ENCODE results near the gene SOX12.

Gene SOX12

DNA sequence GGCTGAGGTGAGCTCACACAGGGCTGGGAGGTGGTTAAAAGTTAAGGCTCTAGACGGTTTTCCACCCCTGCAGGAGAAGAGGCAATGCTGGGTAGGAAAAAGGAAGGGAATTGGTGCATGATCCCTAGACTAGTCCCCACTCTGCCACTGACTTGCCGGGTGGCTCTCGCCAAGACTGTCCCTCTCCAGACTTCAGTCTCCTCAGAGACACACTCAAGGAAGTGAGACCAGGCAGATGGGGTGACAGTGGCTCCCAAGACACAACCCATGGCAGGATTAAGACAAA, 47.9 kb upstream of the SOX12 start:
- Histone ChIP-seq H3K27me3 (ENCODE audit: insufficient read depth, poor library complexity, severe bottlenecking) (no peaks in the 10 kb centered on the region), H3K4me3 (replicated peaks; ENCODE audit: insufficient read depth, low read length) (no peak overlapping the region), H3K27ac (replicated peaks) (no peak overlapping the region)
- no peak for DNase-seq (ENCODE audit: low read depth in 1 of 2, low spot score in 1 of 2)
- no peak for TF ChIP-seq SPI1 (IDR thresholded peaks at IDR 0.05; ENCODE audit: borderline replicate concordance, low read depth)
- no peak for TF ChIP-seq POLR2AphosphoS5 (IDR thresholded peaks at IDR 0.05; ENCODE audit: low read depth)
- TF ChIP-seq GABPA (IDR thresholded peaks at IDR 0.05; ENCODE audit: low read depth) = no peak

DNA sequence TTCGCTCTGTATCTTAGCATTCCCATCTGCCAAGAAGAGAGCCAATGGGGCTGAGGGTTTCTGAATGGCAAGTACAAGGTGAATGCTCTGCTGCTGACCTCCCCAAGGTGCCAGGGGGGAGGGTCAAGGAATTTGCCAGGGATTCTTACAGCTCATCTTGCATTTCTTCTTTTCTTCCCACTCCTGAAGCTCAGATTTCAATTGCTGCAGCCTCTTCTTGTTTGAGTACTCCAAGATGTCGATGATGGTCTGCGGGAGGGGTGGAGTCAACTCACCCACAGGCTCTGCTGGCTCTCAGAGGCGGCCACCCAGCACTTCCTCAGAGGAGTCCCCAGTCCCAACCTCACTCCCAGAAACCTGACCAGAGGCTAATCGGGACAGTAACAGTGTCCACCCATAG, 47.2 kb upstream of the SOX12 start:
- TF ChIP-seq GABPA (IDR thresholded peaks at IDR 0.05; ENCODE audit: low read depth) (no peak), SPI1 (IDR thresholded peaks at IDR 0.05; ENCODE audit: borderline replicate concordance, low read depth) (no peak), POLR2AphosphoS5 (IDR thresholded peaks at IDR 0.05; ENCODE audit: low read depth) (no peak)
- TF ChIP-seq, protein P1, sequence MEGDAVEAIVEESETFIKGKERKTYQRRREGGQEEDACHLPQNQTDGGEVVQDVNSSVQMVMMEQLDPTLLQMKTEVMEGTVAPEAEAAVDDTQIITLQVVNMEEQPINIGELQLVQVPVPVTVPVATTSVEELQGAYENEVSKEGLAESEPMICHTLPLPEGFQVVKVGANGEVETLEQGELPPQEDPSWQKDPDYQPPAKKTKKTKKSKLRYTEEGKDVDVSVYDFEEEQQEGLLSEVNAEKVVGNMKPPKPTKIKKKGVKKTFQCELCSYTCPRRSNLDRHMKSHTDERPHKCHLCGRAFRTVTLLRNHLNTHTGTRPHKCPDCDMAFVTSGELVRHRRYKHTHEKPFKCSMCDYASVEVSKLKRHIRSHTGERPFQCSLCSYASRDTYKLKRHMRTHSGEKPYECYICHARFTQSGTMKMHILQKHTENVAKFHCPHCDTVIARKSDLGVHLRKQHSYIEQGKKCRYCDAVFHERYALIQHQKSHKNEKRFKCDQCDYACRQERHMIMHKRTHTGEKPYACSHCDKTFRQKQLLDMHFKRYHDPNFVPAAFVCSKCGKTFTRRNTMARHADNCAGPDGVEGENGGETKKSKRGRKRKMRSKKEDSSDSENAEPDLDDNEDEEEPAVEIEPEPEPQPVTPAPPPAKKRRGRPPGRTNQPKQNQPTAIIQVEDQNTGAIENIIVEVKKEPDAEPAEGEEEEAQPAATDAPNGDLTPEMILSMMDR (IDR thresholded peaks at IDR 0.05; ENCODE audit: insufficient read depth, low read length) = no peak
- TF ChIP-seq, protein P2, sequence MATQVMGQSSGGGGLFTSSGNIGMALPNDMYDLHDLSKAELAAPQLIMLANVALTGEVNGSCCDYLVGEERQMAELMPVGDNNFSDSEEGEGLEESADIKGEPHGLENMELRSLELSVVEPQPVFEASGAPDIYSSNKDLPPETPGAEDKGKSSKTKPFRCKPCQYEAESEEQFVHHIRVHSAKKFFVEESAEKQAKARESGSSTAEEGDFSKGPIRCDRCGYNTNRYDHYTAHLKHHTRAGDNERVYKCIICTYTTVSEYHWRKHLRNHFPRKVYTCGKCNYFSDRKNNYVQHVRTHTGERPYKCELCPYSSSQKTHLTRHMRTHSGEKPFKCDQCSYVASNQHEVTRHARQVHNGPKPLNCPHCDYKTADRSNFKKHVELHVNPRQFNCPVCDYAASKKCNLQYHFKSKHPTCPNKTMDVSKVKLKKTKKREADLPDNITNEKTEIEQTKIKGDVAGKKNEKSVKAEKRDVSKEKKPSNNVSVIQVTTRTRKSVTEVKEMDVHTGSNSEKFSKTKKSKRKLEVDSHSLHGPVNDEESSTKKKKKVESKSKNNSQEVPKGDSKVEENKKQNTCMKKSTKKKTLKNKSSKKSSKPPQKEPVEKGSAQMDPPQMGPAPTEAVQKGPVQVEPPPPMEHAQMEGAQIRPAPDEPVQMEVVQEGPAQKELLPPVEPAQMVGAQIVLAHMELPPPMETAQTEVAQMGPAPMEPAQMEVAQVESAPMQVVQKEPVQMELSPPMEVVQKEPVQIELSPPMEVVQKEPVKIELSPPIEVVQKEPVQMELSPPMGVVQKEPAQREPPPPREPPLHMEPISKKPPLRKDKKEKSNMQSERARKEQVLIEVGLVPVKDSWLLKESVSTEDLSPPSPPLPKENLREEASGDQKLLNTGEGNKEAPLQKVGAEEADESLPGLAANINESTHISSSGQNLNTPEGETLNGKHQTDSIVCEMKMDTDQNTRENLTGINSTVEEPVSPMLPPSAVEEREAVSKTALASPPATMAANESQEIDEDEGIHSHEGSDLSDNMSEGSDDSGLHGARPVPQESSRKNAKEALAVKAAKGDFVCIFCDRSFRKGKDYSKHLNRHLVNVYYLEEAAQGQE (IDR thresholded peaks at IDR 0.05; ENCODE audit: insufficient replicate concordance, low read depth) = no peak
- H3K4me3 ChIP-seq (replicated peaks; ENCODE audit: insufficient read depth, low read length) = no peak overlapping the region
- no peak overlapping the region for H3K27ac ChIP-seq (replicated peaks)
- H3K27me3 ChIP-seq (ENCODE audit: insufficient read depth, poor library complexity, severe bottlenecking) = no peaks in the 10 kb centered on the region
- no peak for DNase-seq (ENCODE audit: low read depth in 1 of 2, low spot score in 1 of 2)

DNA sequence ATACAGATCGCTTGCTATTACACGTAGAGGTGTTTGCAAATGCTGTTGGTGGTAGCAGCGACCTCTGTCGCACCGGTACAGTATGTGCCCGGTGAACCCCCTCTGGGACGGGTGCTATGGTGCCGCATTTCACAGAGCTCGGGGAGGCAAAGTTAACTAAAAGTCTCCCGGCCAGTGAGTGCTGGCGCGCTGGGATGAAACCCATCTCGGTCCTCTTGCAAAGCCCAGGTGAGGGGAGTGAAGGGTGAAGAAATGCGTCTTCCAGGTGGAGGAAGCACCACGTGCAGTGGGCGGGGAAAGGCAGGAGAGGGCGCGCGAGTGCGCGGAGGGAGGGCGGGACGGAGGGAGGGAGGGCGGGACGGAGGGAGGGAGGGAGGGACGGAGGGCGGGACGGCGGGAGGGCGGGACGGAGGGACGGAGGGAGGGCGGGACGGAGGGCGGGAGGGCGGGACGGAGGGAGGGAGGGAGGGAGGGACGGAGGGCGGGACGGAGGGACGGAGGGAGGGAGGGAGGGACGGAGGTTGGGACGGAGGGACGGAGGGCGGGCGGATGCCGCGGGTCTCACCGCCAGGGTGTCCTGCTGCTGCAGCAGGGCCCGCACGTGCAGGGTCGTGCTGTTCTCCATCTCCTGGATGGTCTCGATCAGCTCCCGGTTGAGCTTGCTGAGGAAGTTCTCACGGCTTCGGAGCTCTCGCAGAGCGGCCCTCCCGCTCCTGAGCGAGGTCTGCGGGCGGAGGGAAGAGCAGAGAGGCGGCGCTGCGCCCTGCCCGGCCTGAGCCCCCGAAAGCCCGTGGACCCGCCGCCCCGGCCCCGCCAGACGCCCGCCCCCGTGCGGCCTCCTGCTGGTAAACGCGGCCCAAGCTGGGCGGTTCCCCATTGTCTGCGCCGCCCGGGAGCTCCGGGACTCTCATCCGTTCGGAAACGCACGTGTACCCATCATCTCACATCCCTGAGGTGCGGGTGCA, 46.5 kb upstream of the SOX12 start:
- TF ChIP-seq GABPA (IDR thresholded peaks at IDR 0.05; ENCODE audit: low read depth) = no peak
- TF ChIP-seq POLR2AphosphoS5 (IDR thresholded peaks at IDR 0.05; ENCODE audit: low read depth) = no peak
- TF ChIP-seq, protein P2 (IDR thresholded peaks at IDR 0.05; ENCODE audit: insufficient replicate concordance, low read depth) = no peak
- TF ChIP-seq, protein P1 (IDR thresholded peaks at IDR 0.05; ENCODE audit: insufficient read depth, low read length) = no peak
- TF ChIP-seq SPI1 (IDR thresholded peaks at IDR 0.05; ENCODE audit: borderline replicate concordance, low read depth) = no peak
- Histone ChIP-seq H3K27me3 (ENCODE audit: insufficient read depth, poor library complexity, severe bottlenecking) (no peaks in the 10 kb centered on the region), H3K27ac (replicated peaks) (no peak overlapping the region), H3K4me3 (replicated peaks; ENCODE audit: insufficient read depth, low read length) (no peak overlapping the region)
- no peak for DNase-seq (ENCODE audit: low read depth in 1 of 2, low spot score in 1 of 2)

DNA sequence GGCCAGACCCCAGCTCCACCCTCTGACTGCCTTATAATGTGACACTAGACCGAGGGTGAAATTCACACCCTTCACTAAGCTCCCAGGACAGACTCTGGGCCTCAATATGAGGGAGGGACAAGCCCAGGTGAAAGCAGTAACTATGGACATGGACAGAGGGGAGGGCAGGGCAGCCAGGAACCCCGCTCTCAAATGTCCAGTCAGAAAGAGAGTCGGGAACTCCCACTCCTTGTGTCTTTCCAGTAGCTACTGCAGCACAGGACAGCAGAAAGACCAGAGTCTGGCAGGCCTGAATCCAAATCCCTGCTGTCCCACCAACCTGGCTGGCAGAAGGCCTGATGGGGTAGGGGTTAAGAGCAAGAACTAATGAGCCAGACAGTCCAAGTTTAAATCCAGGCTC, 41.2 kb upstream of the SOX12 start:
- DNase-seq (ENCODE audit: low read depth in 1 of 2, low spot score in 1 of 2) = no peak
- TF ChIP-seq GABPA (IDR thresholded peaks at IDR 0.05; ENCODE audit: low read depth) (no peak), SPI1 (IDR thresholded peaks at IDR 0.05; ENCODE audit: borderline replicate concordance, low read depth) (no peak), POLR2AphosphoS5 (IDR thresholded peaks at IDR 0.05; ENCODE audit: low read depth) (no peak)
- TF ChIP-seq, protein P1 (IDR thresholded peaks at IDR 0.05; ENCODE audit: insufficient read depth, low read length) = no peak
- TF ChIP-seq, protein P2 (IDR thresholded peaks at IDR 0.05; ENCODE audit: insufficient replicate concordance, low read depth) = no peak
- Histone ChIP-seq H3K4me3 (replicated peaks; ENCODE audit: insufficient read depth, low read length) (no peak overlapping the region), H3K27me3 (ENCODE audit: insufficient read depth, poor library complexity, severe bottlenecking) (no peaks in the 10 kb centered on the region), H3K27ac (replicated peaks) (no peak overlapping the region)

Measured in HL-60 (cell line).